IMR-90 (cell line): Measurements from ENCODE around the gene ITPKC. TPM values are rescaled to one million over a fixed set of nuclear protein-coding genes. Genes with fewer than 3 reads are reported as not detected.

Source experiments
- ATAC-seq: fragments of 200-7000 bp; cut with Tn5 transposase; 2 replicates; pipeline ENCODE4 v1.9.1; 2020; ENCODE audit warnings: low read depth, mild to moderate bottlenecking, moderate library complexity
- BruUV-seq: library from RNA; stranded (reverse); fragments of 400-500 nt; replicated peaks from 2 replicates; lab custom pipeline; 2021; lab: Mats Ljungman, UMichigan
- CTCF ChIA-PET: fragments of 300-600 bp; formaldehyde crosslinking; extraction: SDS; loops from one replicate; lab custom pipeline; 2021; ENCODE audit warnings: antibody characterized with exemption; lab: Yijun Ruan, JAX
- POLR2A ChIA-PET: fragments of 300-600 bp; sonication (Branson Sonifier 250); formaldehyde crosslinking; loops from one replicate; lab custom pipeline; 2022; ENCODE audit warnings: antibody characterized with exemption; ENCODE audit not compliant: unreplicated experiment; lab: Charles Lee
- DNase-seq: peaks from one replicate; pipeline ENCODE4 v3.0.0; 2013
- H2AFZ ChIP-seq: replicated peaks from 2 replicates; pipeline ENCODE3; 2013; ENCODE audit warnings: low read length, mild to moderate bottlenecking; ENCODE audit not compliant: poor library complexity
- H2AK5ac ChIP-seq: 2 replicates; pipeline ENCODE4 v1.6.1; 2013; ENCODE audit warnings: low read depth, low read length, inconsistent platforms
- H2AK9ac ChIP-seq: replicated peaks from 2 replicates; pipeline ENCODE3; 2013; ENCODE audit warnings: mild to moderate bottlenecking, low read depth, low read length, moderate library complexity; ENCODE audit not compliant: poor library complexity
- H2BK120ac ChIP-seq: 2 replicates; pipeline ENCODE4 v1.6.1; 2013; ENCODE audit warnings: low read depth, low read length, inconsistent platforms
- H2BK15ac ChIP-seq: 3 replicates; pipeline ENCODE4 v1.6.1; 2013; ENCODE audit warnings: low read depth, low read length, inconsistent platforms
- H2BK20ac ChIP-seq: 2 replicates; pipeline ENCODE4 v1.6.1; 2013; ENCODE audit warnings: low read depth, mild to moderate bottlenecking, inconsistent platforms, low read length, moderate library complexity
- H2BK5ac ChIP-seq: 2 replicates; pipeline ENCODE4 v1.6.1; 2013; ENCODE audit warnings: mild to moderate bottlenecking, low read depth, low read length, inconsistent platforms; ENCODE audit not compliant: poor library complexity, severe bottlenecking
- H3K14ac ChIP-seq: replicated peaks from 2 replicates; pipeline ENCODE4 v1.6.1; 2013; ENCODE audit warnings: low read depth, low read length, inconsistent platforms
- H3K18ac ChIP-seq: 2 replicates; pipeline ENCODE4 v1.6.1; 2013; ENCODE audit warnings: low read depth, low read length, control low read depth
- H3K23ac ChIP-seq: 2 replicates; pipeline ENCODE4 v1.6.1; 2013; ENCODE audit warnings: low read depth, low read length, inconsistent platforms
- H3K27ac ChIP-seq: 2 replicates; pipeline ENCODE4 v1.5.1; 2013; ENCODE audit warnings: mild to moderate bottlenecking, control low read depth, low read length; ENCODE audit not compliant: insufficient read depth
- H3K27me3 ChIP-seq: 2 replicates; pipeline ENCODE4 v1.6.1; 2013; ENCODE audit warnings: low read length; ENCODE audit not compliant: control insufficient read depth, insufficient read depth
- H3K36me3 ChIP-seq: 2 replicates; pipeline ENCODE4 v1.6.1; 2013; ENCODE audit warnings: low read length, mixed read lengths; ENCODE audit not compliant: control insufficient read depth, insufficient read depth
- H3K4ac ChIP-seq: 2 replicates; pipeline ENCODE4 v1.6.1; 2013; ENCODE audit warnings: low read depth, low read length, inconsistent platforms
- H3K4me1 ChIP-seq: 2 replicates; pipeline ENCODE4 v1.6.1; 2013; ENCODE audit warnings: low read length, mixed read lengths; ENCODE audit not compliant: control insufficient read depth, insufficient read depth
- H3K4me2 ChIP-seq: 2 replicates; pipeline ENCODE4 v1.6.1; 2013; ENCODE audit warnings: low read depth, mild to moderate bottlenecking, control low read depth, low read length, moderate library complexity
- H3K4me3 ChIP-seq: 2 replicates; pipeline ENCODE4 v1.5.1; 2013; ENCODE audit warnings: low read depth, mild to moderate bottlenecking, control low read depth, low read length, moderate library complexity; ENCODE audit not compliant: insufficient read depth
- H3K56ac ChIP-seq: 2 replicates; pipeline ENCODE4 v1.6.1; 2013; ENCODE audit warnings: low read length, inconsistent platforms; ENCODE audit not compliant: insufficient read depth; ENCODE audit errors: extremely low read depth
- H3K79me1 ChIP-seq, 2 experiments: 2 replicates each; pipeline ENCODE4 v1.6.1; 2013; ENCODE audit warnings: low read length in 2 of 2, inconsistent platforms in 1 of 2, low read depth in 1 of 2
- H3K9ac ChIP-seq: 2 replicates; pipeline ENCODE4 v1.6.1; 2013; ENCODE audit warnings: low read depth, low read length, control low read depth
- H3K9me1 ChIP-seq: 2 replicates; pipeline ENCODE4 v1.6.1; 2013; ENCODE audit warnings: low read length, inconsistent platforms; ENCODE audit not compliant: insufficient read depth
- H3K9me3 ChIP-seq: 2 replicates; pipeline ENCODE4 v1.6.1; 2013; ENCODE audit warnings: low read length; ENCODE audit not compliant: control insufficient read depth, insufficient read depth
- H4K20me1 ChIP-seq: 2 replicates; pipeline ENCODE4 v1.6.1; 2013; ENCODE audit warnings: low read length, inconsistent platforms; ENCODE audit not compliant: insufficient read depth
- H4K5ac ChIP-seq: 2 replicates; pipeline ENCODE4 v1.6.1; 2013; ENCODE audit warnings: mild to moderate bottlenecking, low read depth, low read length, control low read depth
- H4K8ac ChIP-seq, 2 experiments: 2 replicates each; pipeline ENCODE4 v1.6.1; 2013; ENCODE audit warnings: low read depth in 2 of 2, low read length in 2 of 2, control low read depth in 1 of 2, inconsistent platforms in 1 of 2
- H4K91ac ChIP-seq: 2 replicates; pipeline ENCODE4 v1.6.1; 2013; ENCODE audit warnings: low read depth, low read length, inconsistent platforms; ENCODE audit not compliant: insufficient read depth
- BHLHE40 ChIP-seq: fragments of 150-350 bp; IDR thresholded peaks from 2 replicates; pipeline ENCODE4 v1.6.1; 2016; ENCODE audit warnings: mild to moderate bottlenecking, low read depth, low read length
- FOS ChIP-seq: fragments of 150-350 bp; IDR thresholded peaks from 2 replicates; pipeline ENCODE4 v1.6.1; 2016; ENCODE audit warnings: low read depth, low read length
- MXI1 ChIP-seq: IDR thresholded peaks from 2 replicates; pipeline ENCODE4 v1.6.1; 2012; ENCODE audit warnings: low read depth, mild to moderate bottlenecking, low read length, moderate library complexity, borderline replicate concordance
- RAD21 ChIP-seq: IDR thresholded peaks from 2 replicates; pipeline ENCODE4 v1.6.1; 2012; ENCODE audit warnings: low read length, improper control_type of control experiment
- RCOR1 ChIP-seq: IDR thresholded peaks from 2 replicates; pipeline ENCODE4 v1.6.1; 2012; ENCODE audit warnings: mild to moderate bottlenecking, low read length, improper control_type of control experiment; ENCODE audit not compliant: insufficient replicate concordance
- USF2 ChIP-seq: fragments of 150-350 bp; IDR thresholded peaks from 2 replicates; pipeline ENCODE4 v1.6.1; 2017; ENCODE audit warnings: mild to moderate bottlenecking, antibody characterized with exemption, low read length, low read depth
- WGBS, 2 experiments: methylation state at CpG; one replicate each; pipeline versions ENCODE4 v1.1.5 to v1.1.7; 2013; ENCODE audit warnings: missing lambda C conversion rate in 2 of 2; ENCODE audit not compliant: insufficient read length in 1 of 2; ENCODE audit errors: extremely low coverage in 2 of 2; 5-methylcytosine and 5-hydroxymethylcytosine counted together
- dilution Hi-C: fragments of 300-500 bp; cut with HindIII; formaldehyde crosslinking; loops from one replicate; pipeline ENCODE4 v1.14.3; 2018; ENCODE audit warnings: low sequenced_read_pairs; ENCODE audit not compliant: unreplicated experiment
- in situ Hi-C: fragments of 300-500 bp; cut with MboI; formaldehyde crosslinking; loops from 3 replicates; pipeline ENCODE4 v1.14.3; 2019; ENCODE audit warnings: low sequenced_read_pairs, inconsistent platforms, mixed read lengths
- intact Hi-C: fragments of 100-400 bp; cut with micrococcal nuclease; formaldehyde crosslinking; loops from 2 replicates; pipeline ENCODE4 v1.10.0; 2022
- polyA plus RNA-seq, 3 experiments: library from polyadenylated mRNA; depleted of rRNA; stranded (reverse); fragments of >200 nt; gene quantifications; 2 replicates each; pipeline ENCODE4 v1.2.3, GENCODE V29; 2012; ENCODE audit warnings: low replicate concordance in 1 of 3
- total RNA-seq: library from RNA; depleted of rRNA; stranded (reverse); fragments of >200 nt; gene quantifications from 2 replicates; pipeline ENCODE4 v1.2.3, GENCODE V29; 2012

The ITPKC gene
- total and polyA plus RNA-seq, 2 of the 4 experiments (the other 2 are of a cell fraction), result 7.7 to 9.4 TPM

- ChIA-PET POLR2A (interaction anchor here (0.6 kb wide), 2 partner anchors 44 to 51 kb away, joined by 4 to 6 read pairs; partner anchors contain the start of gene EGLN2), CTCF (no interaction called here)
- intact Hi-C loops, result no loop called here
- Histone ChIP-seq H3K56ac (no peak overlapping the region), H2BK20ac (no peak overlapping the region), H4K8ac (no peak overlapping the region), H4K20me1 (peaks cover 35% of the 10 kb centered on the region), H3K18ac (no peak overlapping the region), H3K27me3 (no peaks in the 10 kb centered on the region), H3K23ac (no peak overlapping the region), H3K27ac (no peak overlapping the region), H2AFZ (no peak overlapping the region), H3K4me2 (no peak overlapping the region), H3K9ac (no peak overlapping the region), H4K5ac (no peak overlapping the region), H3K36me3 (peaks cover 43% of the 10 kb centered on the region), H4K91ac (no peak overlapping the region), H2BK5ac (no peak overlapping the region), H3K9me3 (no peaks in the 10 kb centered on the region), H3K79me1 (peaks cover 24 to 53% of the 10 kb centered on the region in 2 experiments), H3K4me3 (no peak overlapping the region), H2AK9ac (no peak overlapping the region), H2BK120ac (no peak overlapping the region), H3K14ac (no peak overlapping the region), H3K9me1 (peaks cover 9% of the 10 kb centered on the region; the same call in 1 of the 2 replicates), H2BK15ac (no peak overlapping the region), H2AK5ac (no peak overlapping the region), H3K4ac (no peak overlapping the region), H3K4me1 (peaks cover 2% of the 10 kb centered on the region; the same call in 1 of the 2 replicates)
- ATAC-seq, result no peak
- no peak for DNase-seq
- BruUV-seq, result no TSS peak
- WGBS, 2 experiments, result no CpG with 5 or more reads among the region's 3 CpGs
- dilution Hi-C loops, result no loop called here
- TF ChIP-seq RCOR1 (no peak), FOS (no peak), MXI1 (no peak), BHLHE40 (no peak), RAD21 (no peak), USF2 (no peak)
- in situ Hi-C loops, result no loop called here
Observed at GRCh38 chr19:40755248-40755624, 38.3 kb downstream of the ITPKC start.
